SK-N-SH (cell line): ENCODE measurements around the gene RABAC1. TPM values are rescaled to one million over a fixed set of nuclear protein-coding genes. Genes with fewer than 3 reads are reported as not detected.

Experiments
- CTCF ChIA-PET: fragments of 300-600, 350-600 bp; formaldehyde crosslinking; extraction: SDS; loops from one replicate; lab custom pipeline; 2021; lab: Yijun Ruan, JAX
- POLR2A ChIA-PET: fragments of 350-600 bp; sonication (Branson Sonifier 250); formaldehyde crosslinking; extraction: SDS; loops from one replicate; lab custom pipeline; 2020; ENCODE audit warnings: antibody characterized with exemption, inconsistent platforms; lab: Yijun Ruan, JAX
- DNase-seq: peaks from one replicate; pipeline ENCODE4 v3.0.0; 2012
- H2AFZ ChIP-seq: fragments of 200-600 bp; sonication (generic); 2 replicates; pipeline ENCODE4 v1.8.1; 2016; ENCODE audit warnings: antibody characterized with exemption, mild to moderate bottlenecking, low read depth
- H3F3A ChIP-seq: fragments of 200-600 bp; sonication (generic); replicated peaks from 2 replicates; pipeline ENCODE3; 2016; ENCODE audit warnings: antibody characterized with exemption, mild to moderate bottlenecking; ENCODE audit not compliant: insufficient read depth
- H3K27ac ChIP-seq, 2 experiments: fragments of 200-500 bp in 1 of 2; fragments of 200-600 bp in 1 of 2; sonication (Bioruptor generic) in 1 of 2; sonication (generic), shearing (Covaris generic) in 1 of 2; 2 replicates each; pipeline versions ENCODE4 v1.5.1 to v1.6.1; 2014 to 2016; ENCODE audit warnings: low read depth in 2 of 2, inconsistent platforms in 1 of 2, low read length in 1 of 2, mild to moderate bottlenecking in 1 of 2, mixed read lengths in 1 of 2
- H3K27me3 ChIP-seq: fragments of 200-600 bp; sonication (generic), shearing (Covaris generic); 2 replicates; pipeline ENCODE4 v1.6.1; 2016; ENCODE audit warnings: mixed run types; ENCODE audit not compliant: insufficient read depth
- H3K36me3 ChIP-seq, 2 experiments: fragments of 200-500 bp in 1 of 2; fragments of 200-600 bp in 1 of 2; sonication (Bioruptor generic) in 1 of 2; sonication (generic) in 1 of 2; replicated peaks in 1 of 2; 2 replicates each; pipeline versions ENCODE3 to v1.5.1; 2014 to 2016; ENCODE audit warnings: low read length in 1 of 2, mild to moderate bottlenecking in 1 of 2; ENCODE audit not compliant: insufficient read depth in 2 of 2, control insufficient read depth in 1 of 2
- H3K4me1 ChIP-seq, 2 experiments: fragments of 200-500 bp in 1 of 2; fragments of 200-600 bp in 1 of 2; sonication (Bioruptor generic) in 1 of 2; sonication (generic), shearing (Covaris generic) in 1 of 2; 2 replicates each; pipeline versions ENCODE4 v1.5.1 to v1.6.1; 2014 to 2016; ENCODE audit warnings: low read depth in 1 of 2, low read length in 1 of 2, mixed run types in 1 of 2; ENCODE audit not compliant: insufficient read depth in 2 of 2, control insufficient read depth in 1 of 2
- H3K4me2 ChIP-seq: fragments of 200-600 bp; sonication (generic), shearing (Covaris generic); 2 replicates; pipeline ENCODE4 v1.6.1; 2017; ENCODE audit warnings: mixed run types
- H3K4me3 ChIP-seq, 2 experiments: fragments of 200-500 bp in 1 of 2; fragments of 200-600 bp in 1 of 2; sonication (Bioruptor generic) in 1 of 2; sonication (generic), shearing (Covaris generic) in 1 of 2; 2 replicates each; pipeline versions ENCODE4 v1.5.1 to v1.8.1; 2014 to 2016; ENCODE audit warnings: low read depth in 2 of 2, inconsistent platforms in 1 of 2, low read length in 1 of 2, mild to moderate bottlenecking in 1 of 2, mixed read lengths in 1 of 2, moderate library complexity in 1 of 2
- H3K79me2 ChIP-seq: fragments of 200-600 bp; sonication (generic); 2 replicates; pipeline ENCODE4 v1.8.1; 2017; ENCODE audit warnings: mild to moderate bottlenecking; ENCODE audit not compliant: insufficient read depth
- H3K9ac ChIP-seq: fragments of 200-600 bp; sonication (generic); 2 replicates; pipeline ENCODE4 v1.6.1; 2017; ENCODE audit warnings: mixed run types
- H3K9me2 ChIP-seq: fragments of 200-600 bp; sonication (generic); 2 replicates; pipeline ENCODE4 v1.6.1; 2017; ENCODE audit warnings: mixed run types
- H3K9me3 ChIP-seq: fragments of 200-600 bp; sonication (generic); 2 replicates; pipeline ENCODE4 v1.6.1; 2017; ENCODE audit warnings: mixed run types, mild to moderate bottlenecking, moderate library complexity
- H4K20me1 ChIP-seq: fragments of 200-600 bp; sonication (generic); 2 replicates; pipeline ENCODE4 v1.6.1; 2017; ENCODE audit warnings: mild to moderate bottlenecking, mixed run types; ENCODE audit not compliant: insufficient read depth
- CTCF ChIP-seq: fragments of 200-600 bp; sonication (generic); IDR thresholded peaks from 2 replicates; pipeline ENCODE4 v1.6.1; 2017; ENCODE audit warnings: antibody characterized with exemption, mild to moderate bottlenecking, moderate library complexity
- FOSL2 ChIP-seq: IDR thresholded peaks from 2 replicates; pipeline ENCODE4 v1.4.0; 2012; ENCODE audit warnings: low read depth, mild to moderate bottlenecking, moderate library complexity, borderline replicate concordance
- FOXM1 ChIP-seq: IDR thresholded peaks from 2 replicates; pipeline ENCODE4 v1.4.0; 2012; ENCODE audit warnings: low read depth, mild to moderate bottlenecking
- GABPA ChIP-seq: IDR thresholded peaks from 2 replicates; pipeline ENCODE4 v1.4.0; 2012; ENCODE audit warnings: low read depth, mild to moderate bottlenecking
- GATA2 ChIP-seq: sonication (generic); formaldehyde crosslinking; IDR thresholded peaks from 2 replicates; pipeline ENCODE4 v1.5.0; 2020; ENCODE audit warnings: mild to moderate bottlenecking, missing genetic modification reagents
- IRF3 ChIP-seq: fragments of 150-350 bp; IDR thresholded peaks from 2 replicates; pipeline ENCODE4 v1.6.1; 2016; ENCODE audit warnings: mild to moderate bottlenecking, low read depth, low read length
- JUND ChIP-seq: IDR thresholded peaks from 2 replicates; pipeline ENCODE4 v1.4.0; 2012
- MAX ChIP-seq: IDR thresholded peaks from 2 replicates; pipeline ENCODE4 v1.4.0; 2012; ENCODE audit warnings: low read depth
- MXI1 ChIP-seq: IDR thresholded peaks from 2 replicates; pipeline ENCODE4 v1.6.1; 2012; ENCODE audit warnings: mild to moderate bottlenecking, low read depth, low read length, improper control_type of control experiment
- POLR2AphosphoS5 ChIP-seq: IDR thresholded peaks from 2 replicates; pipeline ENCODE4 v1.6.1; 2012; ENCODE audit warnings: low read depth, low read length
- RCOR1 ChIP-seq: fragments of 150-350 bp; IDR thresholded peaks from 2 replicates; pipeline ENCODE4 v1.6.1; 2017; ENCODE audit warnings: antibody characterized with exemption, low read length
- REST ChIP-seq: IDR thresholded peaks from 2 replicates; pipeline ENCODE4 v1.6.1; 2012; ENCODE audit warnings: mild to moderate bottlenecking, low read depth, low read length, moderate library complexity
- RFX5 ChIP-seq: IDR thresholded peaks from 2 replicates; pipeline ENCODE4 v1.6.1; 2012; ENCODE audit warnings: mild to moderate bottlenecking, improper control_type of control experiment, low read length
- TAF1 ChIP-seq: IDR thresholded peaks from 2 replicates; pipeline ENCODE4 v1.6.1; 2012; ENCODE audit warnings: low read depth, mild to moderate bottlenecking, low read length, moderate library complexity, borderline replicate concordance
- TCF12 ChIP-seq: IDR thresholded peaks from 2 replicates; pipeline ENCODE4 v1.4.0; 2012
- WGBS: methylation state at CpG from one replicate; pipeline ENCODE4 v1.1.6; 2017; ENCODE audit warnings: low lambda C conversion rate; 5-methylcytosine and 5-hydroxymethylcytosine counted together
- polyA plus RNA-seq, 3 experiments: library from polyadenylated mRNA; depleted of rRNA; stranded (reverse); fragments of >200 nt; gene quantifications; 2 replicates each; pipeline ENCODE4 v1.2.3, GENCODE V29; 2012

Gene RABAC1
- polyA plus RNA-seq, 1 of the 3 experiments (the other 2 are of a cell fraction) = 287 TPM

- ChIA-PET CTCF (interaction anchor here (0.6 to 4.0 kb wide), 27 partner anchors 11 to 300 kb away, joined by 3 to 38 read pairs (median 4); partner anchors contain the start of gene RPS19), POLR2A (interaction anchor here (0.5 to 2.3 kb wide), 6 partner anchors 35 to 115 kb away, joined by 3 to 14 read pairs (median 4); partner anchors contain the start of gene RPS19)
- Histone ChIP-seq H3K27ac (peak overlapping the region; percentile 75 to 82), H3K4me2 (peak overlapping the region; percentile 100), H2AFZ (peak overlapping the region; percentile 65; the same call in 1 of the 2 replicates), H3K36me3 (peaks cover 0 to 11% of the 10 kb centered on the region in 2 experiments), H4K20me1 (0 out of 2 replicates have a peak, but pooled peaks cover 4% of the 10 kb centered on the region), H3K9me2 (no peaks in the 10 kb centered on the region), H3K4me3 (peak overlapping the region; percentile 77 to 89), H3F3A (no peaks in the 10 kb centered on the region), H3K9me3 (no peaks in the 10 kb centered on the region), H3K4me1 (peaks cover 6 to 10% of the 10 kb centered on the region in 2 experiments; a peak in 2 of 4 replicates), H3K27me3 (no peaks in the 10 kb centered on the region), H3K9ac (peak overlapping the region; percentile 96), H3K79me2 (no peaks in the 10 kb centered on the region)
- WGBS = 4% methylated on average over 28 of the region's 43 CpGs
- peak; percentile 38; the same call in 1 of the 2 replicates for TF ChIP-seq TAF1
- no peak for TF ChIP-seq RFX5
- TF ChIP-seq MAX = no peak
- TF ChIP-seq IRF3 = no peak
- TF ChIP-seq MXI1 = 0 out of 2 replicates have a peak, but pooled peaks have one; percentile 10
- no peak for TF ChIP-seq FOSL2
- TF ChIP-seq GATA2 (CRISPR knock-in tag) = no peak
- TF ChIP-seq POLR2AphosphoS5 = peak; percentile 29; the same call in 1 of the 2 replicates
- DNase-seq = peak; percentile 91
Observed at GRCh38 chr19:41958367-41959055, 610 bp downstream of the RABAC1 start.

- Histone ChIP-seq H3K9me3 (no peaks in the 10 kb centered on the region), H3K27ac (peak overlapping the region; percentile 48 to 82; a peak in 3 of 4 replicates), H3K4me1 (peaks cover 6 to 10% of the 10 kb centered on the region in 2 experiments; a peak in 2 of 4 replicates), H2AFZ (peak overlapping the region; percentile 65; the same call in 1 of the 2 replicates), H3K79me2 (no peaks in the 10 kb centered on the region), H3K27me3 (no peaks in the 10 kb centered on the region), H3K4me3 (peak overlapping the region; percentile 77 to 89), H3K36me3 (peaks cover 0 to 11% of the 10 kb centered on the region in 2 experiments), H3K9me2 (no peaks in the 10 kb centered on the region), H3K9ac (peak overlapping the region; percentile 96; the same call in 1 of the 2 replicates), H4K20me1 (0 out of 2 replicates have a peak, but pooled peaks cover 4% of the 10 kb centered on the region), H3K4me2 (peak overlapping the region; percentile 100), H3F3A (no peaks in the 10 kb centered on the region)
- 12% methylated on average over 10 of the region's 10 CpGs for WGBS
- CTCF ChIA-PET = interaction anchor here (0.6 to 4.0 kb wide), 22 partner anchors 10 to 300 kb away, joined by 3 to 38 read pairs (median 4); partner anchors contain the start of gene RPS19
- peak; percentile 90 for DNase-seq
- POLR2A ChIA-PET = interaction anchor here (0.5 to 2.3 kb wide), 7 partner anchors 38 to 115 kb away, joined by 3 to 14 read pairs (median 3); partner anchors contain the start of gene RPS19
- TF ChIP-seq JUND (no peak), IRF3 (no peak), FOXM1 (no peak), TCF12 (no peak), REST (no peak), RCOR1 (no peak), CTCF (peak; percentile 79), GABPA (no peak), RFX5 (no peak)
Observed at GRCh38 chr19:41957838-41958366, 1.2 kb downstream of the RABAC1 start.
